BE2C (cell line): Measurements from ENCODE around the gene TM9SF4.

Experiments used
- DNase-seq: peaks from one replicate; pipeline ENCODE4 v3.0.0-alpha.2; 2020
- H3K27me3 ChIP-seq: fragments of 250-450 bp; sonication (Bioruptor Pico); 2 replicates; pipeline ENCODE4 v1.5.1; 2020; ENCODE audit warnings: mild to moderate bottlenecking
- H3K36me3 ChIP-seq: fragments of 250-450 bp; sonication (Bioruptor Pico); 2 replicates; pipeline ENCODE4 v1.5.1; 2020; ENCODE audit warnings: mild to moderate bottlenecking
- H3K4me1 ChIP-seq: fragments of 250-450 bp; sonication (Bioruptor Pico); 2 replicates; pipeline ENCODE4 v1.5.1; 2020
- H3K4me3 ChIP-seq: 2 replicates; pipeline ENCODE4 v1.5.1; 2011; ENCODE audit warnings: low read depth, low read length
- H3K9me3 ChIP-seq: fragments of 250-450 bp; sonication (Bioruptor Pico); 2 replicates; pipeline ENCODE4 v1.5.1; 2020
- TF ChIP-seq, protein P1 (sequence below): IDR thresholded peaks from 2 replicates; pipeline ENCODE4 v1.5.1; 2012; ENCODE audit warnings: mild to moderate bottlenecking, low read depth, low read length

TM9SF4 gene

DNA sequence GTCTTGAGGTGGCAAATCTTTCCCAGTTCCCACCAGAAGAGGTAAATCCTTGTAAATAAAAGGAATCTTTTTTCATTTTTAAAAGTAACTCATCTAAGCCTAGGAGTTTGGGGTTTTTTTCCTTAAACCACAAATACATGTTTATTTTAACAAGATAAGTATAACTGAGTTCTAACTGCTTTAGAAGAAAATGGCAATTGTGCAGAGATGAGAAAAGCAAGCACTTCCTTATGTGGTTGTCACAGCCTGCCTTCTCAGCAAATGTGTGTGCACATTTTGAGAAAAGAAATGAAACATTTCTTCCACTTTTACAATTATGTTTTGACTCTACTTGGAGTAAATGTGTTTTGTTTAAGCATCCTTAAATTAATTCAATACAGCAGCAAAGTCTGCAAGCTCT, 39.8 kb upstream of the TM9SF4 start:
- TF ChIP-seq, protein P1, sequence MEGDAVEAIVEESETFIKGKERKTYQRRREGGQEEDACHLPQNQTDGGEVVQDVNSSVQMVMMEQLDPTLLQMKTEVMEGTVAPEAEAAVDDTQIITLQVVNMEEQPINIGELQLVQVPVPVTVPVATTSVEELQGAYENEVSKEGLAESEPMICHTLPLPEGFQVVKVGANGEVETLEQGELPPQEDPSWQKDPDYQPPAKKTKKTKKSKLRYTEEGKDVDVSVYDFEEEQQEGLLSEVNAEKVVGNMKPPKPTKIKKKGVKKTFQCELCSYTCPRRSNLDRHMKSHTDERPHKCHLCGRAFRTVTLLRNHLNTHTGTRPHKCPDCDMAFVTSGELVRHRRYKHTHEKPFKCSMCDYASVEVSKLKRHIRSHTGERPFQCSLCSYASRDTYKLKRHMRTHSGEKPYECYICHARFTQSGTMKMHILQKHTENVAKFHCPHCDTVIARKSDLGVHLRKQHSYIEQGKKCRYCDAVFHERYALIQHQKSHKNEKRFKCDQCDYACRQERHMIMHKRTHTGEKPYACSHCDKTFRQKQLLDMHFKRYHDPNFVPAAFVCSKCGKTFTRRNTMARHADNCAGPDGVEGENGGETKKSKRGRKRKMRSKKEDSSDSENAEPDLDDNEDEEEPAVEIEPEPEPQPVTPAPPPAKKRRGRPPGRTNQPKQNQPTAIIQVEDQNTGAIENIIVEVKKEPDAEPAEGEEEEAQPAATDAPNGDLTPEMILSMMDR, result no peak
- DNase-seq, result no peak
- Histone ChIP-seq H3K4me3 (no peak overlapping the region), H3K9me3 (no peaks in the 10 kb centered on the region), H3K36me3 (no peaks in the 10 kb centered on the region), H3K4me1 (no peaks in the 10 kb centered on the region), H3K27me3 (no peaks in the 10 kb centered on the region)

- Histone ChIP-seq H3K9me3 (no peaks in the 10 kb centered on the region), H3K4me3 (no peak overlapping the region), H3K36me3 (no peaks in the 10 kb centered on the region), H3K27me3 (no peaks in the 10 kb centered on the region), H3K4me1 (no peaks in the 10 kb centered on the region)
- TF ChIP-seq, protein P1, result no peak
- no peak for DNase-seq
These were observed 39.2 kb upstream of the TM9SF4 start for GRCh38 chr20:32070282-32070681.

- TF ChIP-seq, protein P1, result no peak
- DNase-seq, result no peak
These were observed 38.8 kb upstream of the TM9SF4 start for GRCh38 chr20:32070690-32071213.

GRCh38 chr20:32071395-32072167, 37.9 kb upstream of the TM9SF4 start:
- no peak for DNase-seq
- Histone ChIP-seq H3K27me3 (no peaks in the 10 kb centered on the region), H3K4me3 (no peak overlapping the region), H3K36me3 (no peaks in the 10 kb centered on the region), H3K9me3 (no peaks in the 10 kb centered on the region), H3K4me1 (no peaks in the 10 kb centered on the region)
- TF ChIP-seq, protein P1, result no peak

More at GRCh38 chr20:32070690-32071213, 38.8 kb upstream of the TM9SF4 start:
- H3K4me1 ChIP-seq, result no peaks in the 10 kb centered on the region
- no peaks in the 10 kb centered on the region for H3K9me3 ChIP-seq
- H3K4me3 ChIP-seq, result no peak overlapping the region
- no peaks in the 10 kb centered on the region for H3K27me3 ChIP-seq
- no peaks in the 10 kb centered on the region for H3K36me3 ChIP-seq

GRCh38 chr20:32072168-32072750, 37.3 kb upstream of the TM9SF4 start:
- DNase-seq, result no peak
- Histone ChIP-seq H3K9me3 (no peaks in the 10 kb centered on the region), H3K36me3 (no peaks in the 10 kb centered on the region), H3K27me3 (peaks cover under 1% of the 10 kb centered on the region; the same call in 1 of the 2 replicates), H3K4me3 (no peak overlapping the region), H3K4me1 (no peaks in the 10 kb centered on the region)
- TF ChIP-seq, protein P1, result no peak

- peaks cover 5% of the 10 kb centered on the region for H3K27me3 ChIP-seq
- DNase-seq, result no peak
- no peak overlapping the region for H3K4me3 ChIP-seq
- TF ChIP-seq, protein P1, result no peak
- no peaks in the 10 kb centered on the region for H3K9me3 ChIP-seq
- H3K36me3 ChIP-seq, result no peaks in the 10 kb centered on the region
- no peaks in the 10 kb centered on the region for H3K4me1 ChIP-seq
These were observed 34.0 kb upstream of the TM9SF4 start for GRCh38 chr20:32075534-32075933.
